Glomerular endothelial cell (primary cell): ENCODE measurements around the gene TEX29. TPM values are rescaled to one million over a fixed set of nuclear protein-coding genes. Genes with fewer than 3 reads are reported as not detected.

Experiments used
- DNase-seq: peaks from one replicate; pipeline ENCODE4 v3.0.0-alpha.2; 2011; ENCODE audit warnings: low read depth, low spot score; ENCODE audit errors: extremely low read depth
- total RNA-seq: library from RNA; depleted of rRNA; stranded (reverse); fragments of >200 nt; gene quantifications from 2 replicates; pipeline ENCODE4 v1.2.3, GENCODE V29; 2015

The TEX29 gene
- total RNA-seq, 1 donor from 2014 or later: not detected

GRCh38 chr13:111319521-111319920, 921 bp upstream of the TEX29 start:
- no peak for DNase-seq

GRCh38 chr13:111322001-111322915, 1.8 kb downstream of the TEX29 start:
- no peak for DNase-seq

GRCh38 chr13:111322916-111323331, 2.5 kb downstream of the TEX29 start:
- DNase-seq: no peak

GRCh38 chr13:111323549-111323948, 3.1 kb downstream of the TEX29 start:
- DNase-seq: no peak

- DNase-seq: no peak
Observed at GRCh38 chr13:111323950-111324651, 3.7 kb downstream of the TEX29 start.

GRCh38 chr13:111324736-111325135, 4.3 kb downstream of the TEX29 start:
- no peak for DNase-seq

GRCh38 chr13:111325146-111325890, 4.9 kb downstream of the TEX29 start:
- no peak for DNase-seq

- no peak for DNase-seq
Observed at GRCh38 chr13:111325941-111326620, 5.6 kb downstream of the TEX29 start.

- DNase-seq: no peak
Observed at GRCh38 chr13:111326621-111326965, 6.2 kb downstream of the TEX29 start.

- no peak for DNase-seq
Observed at GRCh38 chr13:111326981-111327642, 6.7 kb downstream of the TEX29 start.

- no peak for DNase-seq
Observed at GRCh38 chr13:111327730-111328573, 7.5 kb downstream of the TEX29 start.

- no peak for DNase-seq
Observed at GRCh38 chr13:111328574-111329410, 8.3 kb downstream of the TEX29 start.

GRCh38 chr13:111329641-111330040, 9.2 kb downstream of the TEX29 start:
- no peak for DNase-seq

- DNase-seq: no peak
Observed at GRCh38 chr13:111330066-111330610, 9.7 kb downstream of the TEX29 start.

GRCh38 chr13:111335298-111335697, 14.9 kb downstream of the TEX29 start:
- no peak for DNase-seq

GRCh38 chr13:111336666-111337065, 16.2 kb downstream of the TEX29 start:
- DNase-seq: no peak

- DNase-seq: no peak
Observed at GRCh38 chr13:111337206-111337605, 16.8 kb downstream of the TEX29 start.

GRCh38 chr13:111337741-111338140, 17.3 kb downstream of the TEX29 start:
- DNase-seq: no peak
